Measurements from ENCODE around the gene TSPAN14.

- TF ChIP-seq CTCF (IDR thresholded peaks at IDR 0.05), result no peak
- no peak for TF ChIP-seq POLR2A (IDR thresholded peaks at IDR 0.05; ENCODE audit: low read depth)
These were observed 66.8 kb downstream of the TSPAN14 start for GRCh38 chr10:80520661-80521470.

Measured in esophagus muscularis mucosa (tissue), 3 donors.